Lower leg skin (tissue), 3 donors: Measurements from ENCODE around the gene PRRT4.

Source experiments
- CTCF ChIP-seq, 3 donors: fragments of 450-650 bp; IDR thresholded peaks; one replicate each; pipeline ENCODE4 v1.5.1; 2016; ENCODE audit warnings: antibody characterized with exemption in 3 of 3, mild to moderate bottlenecking in 3 of 3, moderate library complexity in 2 of 3
- POLR2A ChIP-seq, 2 donors: fragments of 450-650 bp; IDR thresholded peaks; one replicate each; pipeline ENCODE4 v1.6.1; 2016 to 2017; ENCODE audit warnings: antibody characterized with exemption in 2 of 2, mild to moderate bottlenecking in 1 of 2, moderate library complexity in 1 of 2

DNA sequence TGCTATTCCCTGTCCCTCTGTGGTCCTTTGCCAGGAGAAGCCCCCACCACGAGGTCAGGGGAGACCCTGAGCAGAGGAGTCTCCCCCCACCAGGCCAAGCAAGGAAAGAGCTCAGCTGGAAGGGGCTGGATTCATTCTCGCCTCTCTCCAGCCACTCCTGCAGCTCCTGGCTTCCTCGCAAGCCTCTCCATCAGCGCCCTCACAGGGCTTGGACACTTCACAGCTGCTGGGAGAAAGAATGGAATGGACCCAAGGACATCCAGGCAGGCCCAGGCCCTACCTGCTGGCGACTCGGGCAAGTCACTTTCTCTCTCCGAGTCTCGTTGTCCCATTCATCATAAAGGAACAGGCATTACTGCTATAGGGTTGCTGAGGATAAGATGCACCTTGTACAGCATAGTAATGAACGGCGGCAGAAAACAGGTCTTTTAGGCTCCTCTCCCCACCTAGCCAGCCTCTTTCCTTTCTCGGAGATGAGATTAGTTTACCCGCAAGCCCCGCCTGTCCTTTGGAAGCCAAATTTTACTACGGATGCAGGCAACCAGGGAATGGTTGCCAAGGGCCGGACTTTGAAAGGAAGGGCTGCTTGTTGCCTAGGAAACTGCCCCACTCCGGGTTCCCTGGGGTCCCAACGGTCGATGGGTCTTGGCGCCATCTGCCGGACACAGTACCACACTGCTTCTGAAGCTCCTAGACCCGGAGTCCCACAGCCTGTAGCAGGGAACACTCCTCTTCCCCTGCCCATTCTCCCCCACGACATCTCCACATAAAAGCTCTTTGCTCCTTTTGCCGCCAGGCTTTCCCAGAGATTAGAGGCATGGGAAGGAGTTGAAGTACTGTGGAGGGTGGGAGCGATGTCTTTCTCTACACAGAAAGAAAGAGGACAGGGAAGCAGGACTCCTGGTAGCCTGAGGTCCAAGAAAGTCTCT lies 26.0 kb upstream of the PRRT4 start:
- TF ChIP-seq CTCF (IDR thresholded peaks at IDR 0.05) (peak in 1 of 3 donors; percentile 60), POLR2A (IDR thresholded peaks at IDR 0.05) (no peak)
